ENCODE data around the gene CRYBA4.

DNA sequence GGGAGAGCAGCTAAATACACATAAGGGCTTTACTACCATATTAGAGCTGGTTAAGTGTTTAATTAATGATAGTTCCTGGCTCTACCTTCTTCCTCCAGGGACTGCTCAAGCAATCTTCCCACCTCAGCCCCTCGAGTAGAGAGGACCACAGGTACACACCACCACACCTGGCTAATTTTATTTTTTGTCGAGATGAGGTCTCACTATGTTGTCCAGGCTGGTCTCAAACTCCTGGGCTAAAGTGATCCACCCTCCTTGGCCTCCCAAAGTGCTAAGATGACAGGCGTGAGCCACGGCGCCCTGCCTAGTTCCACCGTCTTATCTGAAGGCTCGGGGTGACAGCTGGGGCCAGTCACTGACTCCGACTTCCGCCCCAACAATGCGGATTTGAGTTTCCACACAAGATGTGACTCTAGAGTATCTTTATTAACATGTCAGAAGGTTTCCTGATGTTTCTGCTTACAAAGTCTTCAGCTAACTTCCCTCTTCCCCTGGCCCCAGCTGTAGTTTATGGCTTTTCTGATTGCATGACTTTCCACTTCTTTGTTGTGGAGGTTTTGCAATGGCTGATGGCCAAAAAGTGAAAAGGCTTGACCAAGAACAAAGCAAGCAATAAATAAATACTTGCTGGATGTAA lies 48.6 kb upstream of the CRYBA4 start:
- TF ChIP-seq YY1 (IDR thresholded peaks at IDR 0.05; ENCODE audit: insufficient read depth, insufficient read length) = no peak
- TF ChIP-seq ZNF274 (IDR thresholded peaks at IDR 0.05; ENCODE audit: low read depth, low read length) = no peak
- no peak for TF ChIP-seq SUZ12 (IDR thresholded peaks at IDR 0.05; ENCODE audit: extremely low read depth, insufficient read depth, insufficient read length)

Measured in NT2/D1 (cell line).